Mucosa of descending colon (tissue), 3 donors: ENCODE measurements around the gene MAN1B1. TPM values are rescaled to one million over a fixed set of nuclear protein-coding genes. Genes with fewer than 3 reads are reported as not detected.

Experiments
- ATAC-seq: fragments of 200-7000 bp; cut with Tn5 transposase; one replicate; pipeline ENCODE4 v1.9.1; 2020; ENCODE audit warnings: mild to moderate bottlenecking, moderate library complexity
- DNase-seq, 3 donors: peaks; one replicate each; pipeline ENCODE4 v3.0.0-alpha.2; 2020
- H3K36me3 ChIP-seq: fragments of 200-600 bp; one replicate; pipeline ENCODE4 v1.8.0; 2021; ENCODE audit warnings: low read depth, mild to moderate bottlenecking
- H3K4me1 ChIP-seq: fragments of 200-600 bp; one replicate; pipeline ENCODE4 v1.8.0; 2021; ENCODE audit warnings: low read depth, mild to moderate bottlenecking
- H3K4me3 ChIP-seq: fragments of 200-600 bp; one replicate; pipeline ENCODE4 v1.8.0; 2021; ENCODE audit warnings: mild to moderate bottlenecking
- H3K9me3 ChIP-seq: fragments of 200-600 bp; one replicate; pipeline ENCODE4 v1.8.0; 2021; ENCODE audit warnings: mild to moderate bottlenecking
- intact Hi-C, 2 donors: fragments of 100-400 bp; cut with DNase I in 1 of 2; cut with micrococcal nuclease in 1 of 2; formaldehyde crosslinking; loops; one replicate each; pipeline versions ENCODE4 v1.11.0 to v1.11.1; 2022; cut with DNase I, micrococcal nuclease
- total RNA-seq, 3 donors: library from RNA; stranded (reverse); fragmentation: NEBNext Ultra II Directional in 2 of 3; extraction: Animal tissue kit (Norgen Biotek cat#: 25700) in 2 of 3; gene quantifications; one replicate each; pipeline versions ENCODE4 v1.2.1 to v1.2.4, GENCODE V29; 2021 to 2023
- TF ChIP-seq, protein P1 (sequence below): fragments of 200-600 bp; IDR thresholded peaks from one replicate; pipeline ENCODE4 v1.8.0; 2022; ENCODE audit warnings: antibody characterized with exemption, mild to moderate bottlenecking
- donor health status: DM: no; HTN: no; CAD: no; lungs with moderate emphysema.
- donor health status: DM: no; HTN: no; CAD: no.
- donor health status: DM: no; HTN: yes; CAD: no.

MAN1B1 gene
- total RNA-seq, 3 donors from 2014 or later: 36.1 to 55.4 (median 52.7) TPM

DNA sequence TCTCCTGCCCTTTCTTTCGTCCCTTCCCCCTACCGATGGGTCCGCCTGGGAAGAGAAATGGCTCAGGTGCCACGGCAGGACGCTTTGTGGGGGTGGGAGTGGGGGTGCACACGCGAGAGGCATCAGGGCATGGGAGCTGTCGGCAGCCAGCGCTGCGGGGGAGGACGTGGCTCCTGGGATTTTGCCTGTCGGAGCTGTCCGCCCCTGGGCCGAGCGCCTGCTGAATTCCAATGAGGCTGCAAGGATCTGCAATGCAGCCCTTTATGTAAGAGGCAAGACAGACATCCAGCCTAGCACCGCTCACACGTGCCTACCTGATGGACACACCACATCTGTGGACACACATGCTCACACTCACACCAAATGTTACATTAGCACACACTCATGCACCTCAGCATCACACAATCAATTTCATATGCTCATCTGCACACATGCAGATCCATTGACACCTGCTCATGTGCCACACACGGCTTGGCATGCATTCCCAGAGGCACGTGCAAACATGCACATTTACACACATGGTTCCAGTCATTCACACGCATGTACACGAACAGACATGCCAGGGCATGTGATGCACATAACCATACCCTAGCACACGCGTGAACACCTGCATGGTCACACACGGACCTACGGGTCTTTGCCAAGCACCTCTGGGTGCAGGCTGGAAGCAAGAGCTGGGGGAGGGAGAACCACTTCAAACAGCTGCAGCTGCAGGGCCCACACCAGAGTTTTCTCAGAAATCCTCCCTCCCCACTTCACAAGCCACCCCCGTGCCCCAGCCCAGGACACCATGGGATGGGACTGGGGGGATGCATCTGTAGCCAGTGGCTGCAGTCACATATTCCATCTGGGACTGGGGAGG is 53.6 kb downstream of the MAN1B1 start:
- no peak for DNase-seq

DNA sequence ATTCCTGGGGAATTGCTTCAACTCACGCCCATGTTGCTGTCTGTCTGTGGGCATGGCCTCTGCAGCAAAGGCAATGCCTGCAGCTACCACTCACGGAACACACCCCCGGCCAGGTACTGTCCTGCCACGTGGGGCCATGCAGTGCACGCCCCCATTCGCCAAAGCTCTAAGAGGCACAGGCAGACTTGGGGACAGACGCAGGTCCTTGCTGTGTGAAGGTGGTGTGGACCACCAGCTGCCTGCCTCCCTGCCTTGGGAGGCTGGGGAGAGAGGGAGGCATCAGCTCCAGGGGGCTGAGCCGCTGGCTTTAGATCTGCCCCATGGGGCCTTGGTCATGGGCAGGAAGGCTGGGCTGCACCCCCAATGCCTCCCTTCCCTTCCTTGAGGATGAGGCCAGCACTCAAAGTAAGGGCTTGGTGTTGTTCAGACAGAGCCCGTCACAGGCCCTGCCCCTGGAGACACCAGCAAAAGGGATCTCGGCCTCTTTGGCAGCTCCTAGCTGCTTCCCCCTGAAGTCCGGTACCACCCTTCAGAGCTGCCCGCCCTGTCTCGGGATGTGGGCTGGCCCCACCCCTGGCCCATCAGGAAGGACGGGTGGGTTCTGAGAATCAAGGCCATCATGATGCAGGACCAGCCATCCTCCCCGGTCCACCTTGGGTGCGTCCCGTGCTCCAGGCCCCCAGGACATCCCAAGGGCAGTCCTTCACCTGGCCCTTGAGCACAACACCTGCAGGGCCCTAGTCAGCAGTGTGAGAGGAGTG is 54.4 kb downstream of the MAN1B1 start:
- TF ChIP-seq, protein P1, sequence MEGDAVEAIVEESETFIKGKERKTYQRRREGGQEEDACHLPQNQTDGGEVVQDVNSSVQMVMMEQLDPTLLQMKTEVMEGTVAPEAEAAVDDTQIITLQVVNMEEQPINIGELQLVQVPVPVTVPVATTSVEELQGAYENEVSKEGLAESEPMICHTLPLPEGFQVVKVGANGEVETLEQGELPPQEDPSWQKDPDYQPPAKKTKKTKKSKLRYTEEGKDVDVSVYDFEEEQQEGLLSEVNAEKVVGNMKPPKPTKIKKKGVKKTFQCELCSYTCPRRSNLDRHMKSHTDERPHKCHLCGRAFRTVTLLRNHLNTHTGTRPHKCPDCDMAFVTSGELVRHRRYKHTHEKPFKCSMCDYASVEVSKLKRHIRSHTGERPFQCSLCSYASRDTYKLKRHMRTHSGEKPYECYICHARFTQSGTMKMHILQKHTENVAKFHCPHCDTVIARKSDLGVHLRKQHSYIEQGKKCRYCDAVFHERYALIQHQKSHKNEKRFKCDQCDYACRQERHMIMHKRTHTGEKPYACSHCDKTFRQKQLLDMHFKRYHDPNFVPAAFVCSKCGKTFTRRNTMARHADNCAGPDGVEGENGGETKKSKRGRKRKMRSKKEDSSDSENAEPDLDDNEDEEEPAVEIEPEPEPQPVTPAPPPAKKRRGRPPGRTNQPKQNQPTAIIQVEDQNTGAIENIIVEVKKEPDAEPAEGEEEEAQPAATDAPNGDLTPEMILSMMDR: no peak
- DNase-seq (no peak), ATAC-seq (no peak)
- H3K36me3 ChIP-seq: no peaks in the 10 kb centered on the region
- no peaks in the 10 kb centered on the region for H3K4me1 ChIP-seq
- H3K9me3 ChIP-seq: no peaks in the 10 kb centered on the region
- H3K4me3 ChIP-seq: no peak overlapping the region
- intact Hi-C loops: no loop called here

More for the DNA sequence above, 53.6 kb downstream of the MAN1B1 start:
- Histone ChIP-seq H3K9me3 (no peaks in the 10 kb centered on the region), H3K4me1 (no peaks in the 10 kb centered on the region), H3K4me3 (no peak overlapping the region), H3K36me3 (no peaks in the 10 kb centered on the region)
- ATAC-seq: no peak
- intact Hi-C loops: no loop called here
- TF ChIP-seq, protein P1: no peak

DNA sequence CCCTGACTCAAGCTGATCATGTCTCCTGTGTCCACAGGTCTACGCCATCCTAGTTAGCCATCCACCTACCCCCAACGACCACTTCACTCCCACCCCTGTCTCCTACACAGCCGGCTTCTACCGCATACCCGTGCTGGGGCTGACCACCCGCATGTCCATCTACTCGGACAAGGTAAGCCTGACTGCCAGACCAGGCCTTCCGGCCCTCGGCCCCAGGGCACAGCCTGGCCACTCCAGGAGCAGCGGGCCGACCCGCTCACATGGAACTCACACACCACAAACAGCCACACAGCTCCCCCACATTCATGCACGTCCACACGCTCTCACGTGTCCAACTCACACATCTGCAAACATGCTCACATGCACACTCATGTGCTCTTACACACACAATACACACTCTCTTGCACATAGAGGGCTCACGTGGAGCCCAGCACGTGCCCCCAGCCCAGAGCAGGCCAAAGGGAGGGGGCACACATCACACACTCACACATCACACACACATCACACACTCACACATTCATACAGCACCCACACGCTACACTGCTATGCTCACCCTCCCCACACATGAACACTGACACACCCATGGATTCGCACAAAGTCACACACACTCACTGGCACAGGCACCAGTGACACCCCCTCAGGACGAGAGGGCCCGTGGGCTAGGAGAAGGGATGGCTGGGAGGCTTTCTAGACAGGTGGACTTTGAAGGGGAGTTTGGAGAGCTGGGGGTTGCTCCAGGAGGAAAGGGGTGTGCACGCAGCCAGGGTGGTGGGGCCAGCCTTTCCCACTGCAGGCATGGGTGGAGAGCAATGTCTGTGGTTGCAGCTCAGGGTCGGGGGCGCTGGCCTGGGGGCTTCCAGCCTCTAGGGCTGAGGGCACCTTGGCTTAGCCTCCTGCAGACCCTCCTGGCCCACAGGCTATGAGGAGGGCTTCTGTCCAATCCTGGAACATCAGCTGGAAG is 55.5 kb downstream of the MAN1B1 start:
- no peaks in the 10 kb centered on the region for H3K4me1 ChIP-seq
- intact Hi-C loops: no loop called here
- no peak overlapping the region for H3K4me3 ChIP-seq
- no peak for DNase-seq
- H3K36me3 ChIP-seq: no peaks in the 10 kb centered on the region
- H3K9me3 ChIP-seq: no peaks in the 10 kb centered on the region
- ATAC-seq: no peak
- TF ChIP-seq, protein P1: no peak

DNA sequence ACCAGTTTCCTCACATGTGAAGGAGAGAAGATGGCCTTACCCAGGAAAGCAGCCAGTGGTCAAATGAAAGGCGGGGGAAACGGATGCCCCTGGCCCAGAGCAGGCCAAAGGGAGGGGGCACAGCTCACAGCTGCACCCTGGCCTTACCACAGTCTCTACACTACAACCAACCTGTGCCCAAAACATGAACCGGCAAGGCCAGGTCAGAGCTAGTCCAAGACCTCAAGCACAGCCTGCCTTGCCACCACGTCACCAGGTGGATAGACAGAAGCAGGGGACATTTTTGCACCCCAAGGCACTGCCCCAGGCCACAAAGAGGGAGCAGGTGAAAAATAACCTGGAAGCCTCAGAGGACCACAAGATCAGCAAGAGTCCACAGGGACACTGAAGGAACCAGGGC is 56.7 kb downstream of the MAN1B1 start:
- H3K4me3 ChIP-seq: no peak overlapping the region
- no peaks in the 10 kb centered on the region for H3K36me3 ChIP-seq
- H3K4me1 ChIP-seq: no peaks in the 10 kb centered on the region
- ATAC-seq: no peak
- intact Hi-C loops: no loop called here
- H3K9me3 ChIP-seq: no peaks in the 10 kb centered on the region
- DNase-seq: no peak
- TF ChIP-seq, protein P1: no peak
